Mesenchymal stem cell (in vitro differentiated cells and primary cell): ENCODE results near the gene KCTD10.

Experiments used
- DNase-seq: peaks from one replicate; pipeline ENCODE4 v3.0.0-alpha.2; 2013
- H2AFZ ChIP-seq: one replicate; pipeline ENCODE4 v1.6.1; 2013; ENCODE audit warnings: low read depth, mild to moderate bottlenecking, control low read depth, inconsistent platforms, low read length, moderate library complexity
- H2AK5ac ChIP-seq: 2 replicates; pipeline ENCODE4 v1.6.1; 2013; ENCODE audit warnings: low read length, moderate library complexity, mild to moderate bottlenecking, inconsistent platforms; ENCODE audit not compliant: severe bottlenecking
- H2BK120ac ChIP-seq: one replicate; pipeline ENCODE4 v1.6.1; 2013; ENCODE audit warnings: low read depth, mild to moderate bottlenecking, inconsistent platforms, low read length, moderate library complexity
- H2BK12ac ChIP-seq, 2 experiments: one replicate each; pipeline ENCODE4 v1.6.1; 2013; ENCODE audit warnings: inconsistent platforms in 2 of 2, low read length in 2 of 2, mild to moderate bottlenecking in 2 of 2, moderate library complexity in 2 of 2, control low read depth in 1 of 2
- H2BK15ac ChIP-seq: one replicate; pipeline ENCODE4 v1.6.1; 2013; ENCODE audit warnings: mild to moderate bottlenecking, low read depth, inconsistent platforms; ENCODE audit not compliant: poor library complexity, severe bottlenecking
- H2BK5ac ChIP-seq: 2 replicates; pipeline ENCODE4 v1.6.1; 2013; ENCODE audit warnings: low read depth, mild to moderate bottlenecking, low read length, control low read depth, inconsistent platforms; ENCODE audit not compliant: poor library complexity, severe bottlenecking
- H3K14ac ChIP-seq, 2 experiments: one replicate each; pipeline ENCODE4 v1.6.1; 2013; ENCODE audit warnings: inconsistent platforms in 2 of 2, low read length in 2 of 2, control low read depth in 1 of 2, mild to moderate bottlenecking in 1 of 2, moderate library complexity in 1 of 2
- H3K18ac ChIP-seq, 2 experiments: one replicate each; pipeline ENCODE4 v1.6.1; 2013; ENCODE audit warnings: inconsistent platforms in 2 of 2, low read length in 2 of 2, control low read depth in 1 of 2, low read depth in 1 of 2, mild to moderate bottlenecking in 1 of 2
- H3K23ac ChIP-seq, 2 experiments: one replicate each; pipeline ENCODE4 v1.6.1; 2013; ENCODE audit warnings: inconsistent platforms in 2 of 2, low read length in 2 of 2, mild to moderate bottlenecking in 2 of 2, moderate library complexity in 2 of 2, control low read depth in 1 of 2
- H3K27ac ChIP-seq: 2 replicates; pipeline ENCODE4 v1.5.1; 2013; ENCODE audit warnings: mild to moderate bottlenecking, moderate library complexity, low read length, control low read depth, inconsistent platforms; ENCODE audit not compliant: poor library complexity, severe bottlenecking
- H3K27me3 ChIP-seq, 2 experiments: 2 replicates each; pipeline versions ENCODE4 v1.6.1 to v1.7.0; 2013; ENCODE audit warnings: low read length in 2 of 2, mild to moderate bottlenecking in 2 of 2, moderate library complexity in 2 of 2, control low read depth in 1 of 2, inconsistent platforms in 1 of 2; ENCODE audit not compliant: control insufficient read depth in 1 of 2, insufficient read depth in 1 of 2
- H3K36me3 ChIP-seq, 2 experiments: 2 replicates each; pipeline versions ENCODE4 v1.6.1 to v1.7.0; 2013; ENCODE audit warnings: low read length in 2 of 2, control low read depth in 1 of 2, inconsistent platforms in 1 of 2, low read depth in 1 of 2, mild to moderate bottlenecking in 1 of 2; ENCODE audit not compliant: insufficient read depth in 2 of 2, control insufficient read depth in 1 of 2
- H3K4ac ChIP-seq, 2 experiments: one replicate each; pipeline ENCODE4 v1.6.1; 2013; ENCODE audit warnings: inconsistent platforms in 2 of 2, low read length in 2 of 2, mild to moderate bottlenecking in 2 of 2, moderate library complexity in 2 of 2, control low read depth in 1 of 2, low read depth in 1 of 2
- H3K4me1 ChIP-seq: 2 replicates; pipeline ENCODE4 v1.6.1; 2013; ENCODE audit warnings: low read depth, low read length, control low read depth; ENCODE audit not compliant: control insufficient read depth, insufficient read depth
- H3K4me2 ChIP-seq: 2 replicates; pipeline ENCODE4 v1.6.1; 2013; ENCODE audit warnings: low read length, mild to moderate bottlenecking, inconsistent platforms; ENCODE audit not compliant: poor library complexity, severe bottlenecking
- H3K4me3 ChIP-seq, 2 experiments: 2 replicates each; pipeline versions ENCODE4 v1.5.1 to v1.7.0; 2013; ENCODE audit warnings: low read length in 2 of 2, mild to moderate bottlenecking in 2 of 2, control low read depth in 1 of 2, low read depth in 1 of 2; ENCODE audit not compliant: insufficient read depth in 1 of 2
- H3K79me1 ChIP-seq: replicated peaks from 2 replicates; pipeline ENCODE4 v1.6.1; 2013; ENCODE audit warnings: mild to moderate bottlenecking, control low read depth, low read length, inconsistent platforms; ENCODE audit not compliant: poor library complexity, severe bottlenecking
- H3K9ac ChIP-seq: 2 replicates; pipeline ENCODE4 v1.7.0; 2013; ENCODE audit warnings: mild to moderate bottlenecking, low read length, moderate library complexity
- H3K9me3 ChIP-seq: 2 replicates; pipeline ENCODE4 v1.7.0; 2013; ENCODE audit warnings: mild to moderate bottlenecking, low read length; ENCODE audit not compliant: control insufficient read depth
- H4K8ac ChIP-seq: one replicate; pipeline ENCODE4 v1.6.1; 2013; ENCODE audit warnings: inconsistent platforms, mild to moderate bottlenecking, low read length, moderate library complexity
- H4K91ac ChIP-seq: one replicate; pipeline ENCODE4 v1.6.1; 2013; ENCODE audit warnings: mild to moderate bottlenecking, low read length, inconsistent platforms
- WGBS: methylation state at CpG from one replicate; pipeline ENCODE4 v1.1.7; 2013; ENCODE audit warnings: mixed read lengths; 5-methylcytosine and 5-hydroxymethylcytosine counted together

The KCTD10 gene

GRCh38 chr12:109517619-109518018 is 40.5 kb upstream of the KCTD10 start:
- Histone ChIP-seq H3K27ac (no peak overlapping the region), H4K8ac (peak overlapping the region; percentile 80), H4K91ac (peak overlapping the region; percentile 82), H2AFZ (no peak overlapping the region), H3K4me2 (no peak overlapping the region), H3K79me1 (peaks cover 2% of the 10 kb centered on the region), H3K4ac (peak overlapping the region; percentile 26 to 81), H3K36me3 (peaks cover 55 to 85% of the 10 kb centered on the region in 2 experiments), H2BK15ac (peak overlapping the region; percentile 33), H3K9ac (peak overlapping the region; percentile 64), H3K4me1 (peaks cover 1% of the 10 kb centered on the region), H3K23ac (no peak overlapping the region), H2BK5ac (no peak overlapping the region), H3K9me3 (no peaks in the 10 kb centered on the region), H2BK120ac (no peak overlapping the region), H2AK5ac (no peak overlapping the region), H3K18ac (peak overlapping the region; percentile 45 to 71), H3K27me3 (no peaks in the 10 kb centered on the region), H3K14ac (no peak overlapping the region), H3K4me3 (no peak overlapping the region), H2BK12ac (peak overlapping the region; percentile 79 to 83)
- WGBS = 57% methylated on average over 6 of the region's 6 CpGs
- peak; percentile 76 for DNase-seq

- no peaks in the 10 kb centered on the region for H3K4me1 ChIP-seq
- H3K4ac ChIP-seq = no peak overlapping the region
- no peak overlapping the region for H3K23ac ChIP-seq
- H2BK5ac ChIP-seq = no peak overlapping the region
- H3K79me1 ChIP-seq = no peaks in the 10 kb centered on the region
- H3K18ac ChIP-seq = no peak overlapping the region
- DNase-seq = no peak
- no peak overlapping the region for H2BK15ac ChIP-seq
- no peaks in the 10 kb centered on the region for H3K27me3 ChIP-seq
- no peak overlapping the region for H3K9ac ChIP-seq
- no peak overlapping the region for H4K91ac ChIP-seq
- H2BK12ac ChIP-seq = no peak overlapping the region
- H3K9me3 ChIP-seq = no peaks in the 10 kb centered on the region
- H3K14ac ChIP-seq = no peak overlapping the region
- H3K27ac ChIP-seq = no peak overlapping the region
- no peak overlapping the region for H2AK5ac ChIP-seq
- H2BK120ac ChIP-seq = no peak overlapping the region
- H3K36me3 ChIP-seq = peaks cover 51 to 91% of the 10 kb centered on the region in 2 experiments
- no peak overlapping the region for H3K4me3 ChIP-seq
- no peak overlapping the region for H4K8ac ChIP-seq
- WGBS = 88% methylated on average over 4 of the region's 4 CpGs
- H2AFZ ChIP-seq = no peak overlapping the region
- no peak overlapping the region for H3K4me2 ChIP-seq
Observed at GRCh38 chr12:109513977-109514376, 36.9 kb upstream of the KCTD10 start.

GRCh38 chr12:109513051-109513450 is 36.0 kb upstream of the KCTD10 start:
- no peak overlapping the region for H4K8ac ChIP-seq
- peak; percentile 11 for DNase-seq
- 84% methylated on average over 7 of the region's 8 CpGs for WGBS

GRCh38 chr12:109512608-109513007 is 35.5 kb upstream of the KCTD10 start:
- 79% methylated on average over 1 of the region's 1 CpG for WGBS
- no peaks in the 10 kb centered on the region for H3K79me1 ChIP-seq
- no peak overlapping the region for H3K9ac ChIP-seq
- H4K91ac ChIP-seq = no peak overlapping the region
- no peaks in the 10 kb centered on the region for H3K4me1 ChIP-seq
- H2BK15ac ChIP-seq = no peak overlapping the region
- no peak overlapping the region for H3K23ac ChIP-seq
- no peaks in the 10 kb centered on the region for H3K9me3 ChIP-seq
- H2BK12ac ChIP-seq = no peak overlapping the region
- DNase-seq = peak; percentile 21
- no peaks in the 10 kb centered on the region for H3K27me3 ChIP-seq
- no peak overlapping the region for H3K4ac ChIP-seq
- no peak overlapping the region for H3K27ac ChIP-seq
- no peak overlapping the region for H2BK5ac ChIP-seq
- no peak overlapping the region for H3K18ac ChIP-seq
- no peak overlapping the region for H3K4me3 ChIP-seq
- no peak overlapping the region for H4K8ac ChIP-seq
- H2AFZ ChIP-seq = no peak overlapping the region
- H2AK5ac ChIP-seq = no peak overlapping the region
- H2BK120ac ChIP-seq = no peak overlapping the region
- no peak overlapping the region for H3K4me2 ChIP-seq
- H3K14ac ChIP-seq = no peak overlapping the region
- H3K36me3 ChIP-seq = peaks cover 45 to 94% of the 10 kb centered on the region in 2 experiments

More at GRCh38 chr12:109513051-109513450, 36.0 kb upstream of the KCTD10 start:
- H2AK5ac ChIP-seq = no peak overlapping the region
- no peak overlapping the region for H3K4me3 ChIP-seq
- H2BK15ac ChIP-seq = no peak overlapping the region
- H3K36me3 ChIP-seq = peaks cover 47 to 94% of the 10 kb centered on the region in 2 experiments
- no peak overlapping the region for H3K4me2 ChIP-seq
- H3K4me1 ChIP-seq = no peaks in the 10 kb centered on the region
- H2BK12ac ChIP-seq = no peak overlapping the region
- no peak overlapping the region for H3K4ac ChIP-seq
- H3K9ac ChIP-seq = no peak overlapping the region
- no peak overlapping the region for H2BK5ac ChIP-seq
- H2BK120ac ChIP-seq = no peak overlapping the region
- no peaks in the 10 kb centered on the region for H3K79me1 ChIP-seq
- no peak overlapping the region for H4K91ac ChIP-seq
- no peaks in the 10 kb centered on the region for H3K27me3 ChIP-seq
- H3K14ac ChIP-seq = no peak overlapping the region
- H3K27ac ChIP-seq = no peak overlapping the region
- H3K23ac ChIP-seq = no peak overlapping the region
- H3K9me3 ChIP-seq = no peaks in the 10 kb centered on the region
- H3K18ac ChIP-seq = no peak overlapping the region
- H2AFZ ChIP-seq = no peak overlapping the region
